Stimulated activated CD4-positive, alpha-beta T cell treated with anti-CD3 and anti-CD28 coated beads, Interleukin-4, amount 100 ng/mL, for 1 hour (primary cell): ENCODE measurements around the gene FLRT1.

Source experiments
- DNase-seq: peaks from one replicate; pipeline ENCODE4 v3.0.0-alpha.2; 2020

Gene FLRT1

GRCh38 chr11:64007160-64007628, 28.5 kb upstream of the FLRT1 start:
- DNase-seq: no peak

DNA sequence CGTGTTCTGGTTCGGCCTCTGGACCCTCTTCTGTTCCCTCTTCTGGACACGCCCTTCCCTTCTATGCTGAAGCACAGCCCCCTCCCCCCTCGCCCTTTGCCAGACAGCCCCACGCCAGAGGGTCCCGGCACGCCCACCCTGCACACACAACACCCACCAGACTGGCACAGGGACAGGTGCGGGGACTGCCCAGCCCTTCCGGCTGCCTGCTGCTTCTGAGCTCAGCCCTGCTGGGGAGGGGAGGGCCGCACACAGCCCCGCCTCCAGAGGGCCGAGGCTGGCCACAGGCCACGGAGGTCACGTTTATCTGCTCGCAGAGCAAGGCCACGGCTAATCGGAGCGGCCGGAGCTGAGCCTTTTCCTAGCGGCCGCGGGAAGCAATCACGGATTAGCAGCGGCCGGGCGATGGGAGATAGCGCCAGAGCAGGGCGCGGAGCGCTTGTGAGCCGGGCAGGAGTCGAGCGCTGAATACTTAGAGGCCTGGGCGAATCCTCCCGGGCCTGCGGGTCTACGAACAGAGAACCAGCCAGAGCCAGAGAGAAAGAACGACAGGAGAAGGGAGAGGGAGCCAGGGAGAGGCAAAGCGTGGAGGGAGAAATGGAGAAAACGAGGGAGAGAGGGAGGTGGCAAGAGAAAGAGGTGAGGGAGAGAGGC, 28.0 kb upstream of the FLRT1 start:
- DNase-seq: no peak

DNA sequence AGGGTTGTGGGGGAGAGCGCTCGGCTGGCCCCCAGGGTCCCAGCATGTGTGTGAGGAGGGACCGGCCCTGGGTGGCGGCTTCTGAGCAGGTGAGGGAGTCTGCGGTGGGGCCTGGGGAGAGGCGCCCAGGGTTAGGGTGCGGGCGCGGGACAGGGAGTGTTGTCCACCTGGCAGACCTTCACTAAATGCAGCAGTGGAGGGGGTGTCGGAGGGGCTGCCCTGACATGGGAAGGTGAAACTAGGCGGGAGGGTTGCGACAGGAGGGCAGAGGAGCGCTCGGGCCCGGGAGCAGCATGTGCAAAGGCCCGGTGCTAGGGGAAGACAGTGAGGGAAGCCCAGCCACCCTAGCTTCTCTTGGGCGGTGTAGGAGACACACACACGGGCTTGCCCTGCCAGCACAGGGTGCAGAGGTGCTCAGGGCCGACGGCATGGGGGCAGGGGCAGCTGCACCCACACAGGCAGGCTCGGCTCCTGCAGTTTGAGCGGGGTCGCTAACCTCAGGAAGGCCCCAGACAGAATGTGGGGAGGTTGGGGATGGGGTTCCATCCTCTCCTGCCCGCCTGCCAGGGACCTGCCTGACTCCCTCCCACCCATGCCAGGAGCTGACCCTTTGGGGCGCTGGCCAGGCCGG, 27.3 kb upstream of the FLRT1 start:
- no peak for DNase-seq

GRCh38 chr11:64008914-64009633, 26.7 kb upstream of the FLRT1 start:
- DNase-seq: no peak

- DNase-seq: no peak
Observed at GRCh38 chr11:64009710-64010109, 26.0 kb upstream of the FLRT1 start.

GRCh38 chr11:64010783-64011182, 24.9 kb upstream of the FLRT1 start:
- DNase-seq: no peak

DNA sequence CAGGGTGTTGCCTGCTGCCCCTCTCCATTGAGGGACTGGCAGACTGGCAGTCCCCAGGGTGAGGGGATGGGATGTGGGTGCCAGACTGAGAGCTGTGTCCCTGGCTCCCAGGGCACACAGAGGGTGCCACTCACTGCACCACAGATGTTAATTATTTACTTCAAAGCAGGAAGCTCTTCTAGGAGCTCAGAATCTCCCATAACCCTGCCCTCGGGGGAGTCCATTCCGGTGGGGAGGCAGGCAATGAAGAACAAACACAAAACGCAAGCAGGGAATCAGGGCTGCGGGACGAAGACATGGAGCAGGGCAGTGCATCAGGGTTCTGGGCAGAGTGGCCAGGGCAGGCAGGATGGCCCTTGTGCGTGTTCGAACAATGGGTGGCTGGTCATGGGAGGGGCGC, 24.4 kb upstream of the FLRT1 start:
- no peak for DNase-seq

DNA sequence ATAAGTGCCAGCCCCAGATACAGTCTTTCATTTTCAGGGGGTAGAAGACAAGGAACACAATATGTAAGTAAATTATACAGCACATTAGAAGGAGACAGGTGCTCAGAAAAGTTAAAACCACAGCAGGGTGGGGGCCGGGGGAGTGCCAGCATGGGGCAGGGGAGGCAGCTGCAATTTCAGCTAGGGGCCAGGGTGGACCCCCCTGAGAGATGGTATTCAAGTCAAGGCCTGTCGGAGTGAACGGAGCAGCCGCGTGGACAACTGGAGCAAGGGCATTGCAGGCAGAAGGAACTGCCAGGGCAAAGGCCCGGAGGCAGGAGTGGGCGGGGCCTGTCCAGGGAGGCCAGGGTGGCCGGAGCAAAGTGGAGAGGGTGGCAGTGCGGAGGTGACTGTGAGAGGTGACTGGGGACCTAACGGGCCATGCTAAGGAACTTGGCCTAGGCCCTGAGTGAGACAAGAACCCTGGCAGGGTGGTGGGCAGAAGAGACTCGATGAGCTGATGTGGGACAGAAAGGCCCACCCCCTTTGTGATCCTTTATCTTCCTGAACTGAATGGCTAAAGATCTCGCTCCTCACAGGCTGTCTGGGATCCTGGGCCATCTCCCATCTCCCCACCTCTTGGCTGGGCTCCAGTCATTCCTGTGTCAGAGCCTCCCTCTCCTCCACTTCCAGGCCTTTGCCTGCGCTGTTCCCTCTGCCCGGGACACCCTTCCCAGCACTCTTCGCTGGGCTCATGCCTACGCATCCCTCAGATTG, 22.4 kb upstream of the FLRT1 start:
- no peak for DNase-seq

DNA sequence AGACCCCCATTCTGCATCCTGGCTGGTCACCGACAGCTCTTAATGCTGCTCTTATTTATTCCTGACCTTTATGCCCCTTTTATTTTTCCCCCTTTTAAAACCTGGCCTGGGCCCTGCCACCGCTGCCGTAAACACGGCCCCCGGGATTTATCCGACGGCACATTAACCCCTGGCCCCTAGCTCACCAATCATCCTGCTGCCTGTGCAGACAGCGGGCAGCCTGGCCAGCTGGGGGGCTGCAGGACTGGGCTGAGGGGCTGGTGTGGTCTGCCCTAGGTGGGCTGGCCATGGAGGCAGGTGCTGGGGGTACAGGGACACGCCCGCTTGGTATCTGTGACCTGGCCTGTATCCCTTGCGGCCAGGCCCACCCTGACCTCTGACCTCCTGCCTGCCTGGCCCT, 21.4 kb upstream of the FLRT1 start:
- DNase-seq: no peak

DNA sequence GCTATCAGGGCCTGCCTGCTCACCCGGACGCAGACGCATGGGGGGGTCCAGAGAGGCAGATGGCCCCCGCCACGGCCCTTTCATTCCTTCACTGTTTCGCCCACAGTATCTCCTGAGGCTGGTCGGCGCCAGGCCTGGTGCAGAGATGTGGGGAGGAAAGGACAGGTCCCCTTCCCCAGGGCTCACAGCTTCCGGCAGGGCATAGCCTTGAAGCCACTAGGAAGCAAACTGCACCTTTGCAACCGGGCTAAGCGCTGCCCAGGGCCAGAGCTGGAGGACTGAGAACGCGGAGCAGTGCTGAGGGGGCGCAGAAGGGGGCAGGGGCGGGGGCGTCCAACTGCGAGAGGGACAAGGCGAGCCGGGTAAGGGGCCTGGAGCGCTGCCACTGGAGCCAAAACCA, 20.2 kb upstream of the FLRT1 start:
- DNase-seq: no peak

DNA sequence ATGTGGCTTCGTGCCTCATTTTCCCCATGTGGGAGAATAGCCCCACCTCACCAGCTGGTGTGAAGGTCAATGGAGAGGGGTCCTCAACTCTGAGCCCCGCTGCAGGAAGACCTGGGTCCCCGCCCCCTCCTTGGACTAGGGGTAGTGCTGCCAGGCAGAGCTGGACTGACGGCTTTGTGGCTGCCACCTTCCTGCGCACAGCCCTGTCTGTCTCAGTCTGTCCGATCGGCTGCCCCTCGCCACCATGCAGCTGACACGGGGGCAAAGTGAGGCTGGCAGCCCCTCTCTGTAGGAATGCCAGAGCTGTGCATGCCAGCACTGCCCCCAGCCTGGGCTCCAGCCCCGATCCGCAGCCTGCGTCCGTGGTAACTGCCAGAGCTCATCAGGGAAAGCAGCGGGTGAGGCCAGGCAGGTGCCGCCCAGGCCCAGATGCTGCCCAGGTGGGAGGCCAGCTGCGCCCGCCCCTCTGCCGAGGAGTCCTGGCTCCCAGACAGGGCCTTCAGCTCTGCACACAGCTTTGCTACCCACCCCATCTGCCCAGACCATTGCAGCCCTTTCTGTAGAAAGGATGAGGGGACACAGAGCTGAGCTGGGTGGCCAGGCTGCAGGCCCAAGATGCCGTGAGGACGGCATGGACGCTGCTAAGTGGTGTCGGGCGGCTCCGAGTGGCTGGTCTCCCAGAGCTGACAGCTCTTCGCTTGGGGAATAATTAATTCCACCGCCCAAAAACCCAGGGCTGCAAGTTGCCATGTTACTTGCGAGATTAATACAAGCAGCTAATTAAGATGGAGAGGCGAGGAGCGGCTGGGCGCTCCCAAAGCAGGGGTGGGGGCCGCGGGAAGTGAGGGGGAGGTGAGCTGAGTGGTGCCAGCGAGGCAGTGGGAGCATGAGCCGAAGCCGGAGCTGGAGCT, 19.5 kb upstream of the FLRT1 start:
- no peak for DNase-seq

DNA sequence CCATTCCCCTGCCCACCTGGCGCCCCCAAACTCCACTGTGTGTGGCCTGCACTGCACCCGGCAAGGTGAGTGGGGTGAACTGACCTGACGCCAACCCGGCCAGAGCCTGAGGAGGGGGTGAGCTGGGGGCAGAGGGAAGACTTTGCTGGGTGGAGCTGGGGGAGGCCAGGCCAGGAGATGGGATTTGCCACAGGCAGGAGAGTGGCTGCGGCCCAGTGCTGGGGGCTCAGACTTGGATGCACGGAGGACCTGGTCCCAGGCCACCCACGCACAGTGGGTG, 17.8 kb upstream of the FLRT1 start:
- no peak for DNase-seq

DNA sequence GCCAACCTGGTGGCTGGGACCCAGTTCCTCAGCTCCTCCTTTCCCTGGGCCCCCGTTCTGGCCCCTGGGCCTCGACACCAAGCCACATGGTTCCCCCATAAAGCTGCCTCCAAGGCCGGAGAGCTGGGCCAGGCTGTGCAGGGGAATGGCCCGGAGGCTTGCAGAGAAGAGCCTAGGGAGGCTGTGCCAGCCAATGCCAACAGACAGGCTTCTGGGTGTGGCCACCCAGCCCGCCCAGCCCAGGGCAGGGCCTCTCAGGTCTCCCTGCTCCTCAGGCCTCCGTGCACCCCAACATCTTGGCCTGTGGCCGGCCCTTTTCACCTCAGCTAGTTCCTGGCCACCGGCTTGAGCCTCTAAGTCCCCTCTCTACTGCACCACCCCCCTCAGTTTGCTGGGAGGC, 17.4 kb upstream of the FLRT1 start:
- no peak for DNase-seq

DNA sequence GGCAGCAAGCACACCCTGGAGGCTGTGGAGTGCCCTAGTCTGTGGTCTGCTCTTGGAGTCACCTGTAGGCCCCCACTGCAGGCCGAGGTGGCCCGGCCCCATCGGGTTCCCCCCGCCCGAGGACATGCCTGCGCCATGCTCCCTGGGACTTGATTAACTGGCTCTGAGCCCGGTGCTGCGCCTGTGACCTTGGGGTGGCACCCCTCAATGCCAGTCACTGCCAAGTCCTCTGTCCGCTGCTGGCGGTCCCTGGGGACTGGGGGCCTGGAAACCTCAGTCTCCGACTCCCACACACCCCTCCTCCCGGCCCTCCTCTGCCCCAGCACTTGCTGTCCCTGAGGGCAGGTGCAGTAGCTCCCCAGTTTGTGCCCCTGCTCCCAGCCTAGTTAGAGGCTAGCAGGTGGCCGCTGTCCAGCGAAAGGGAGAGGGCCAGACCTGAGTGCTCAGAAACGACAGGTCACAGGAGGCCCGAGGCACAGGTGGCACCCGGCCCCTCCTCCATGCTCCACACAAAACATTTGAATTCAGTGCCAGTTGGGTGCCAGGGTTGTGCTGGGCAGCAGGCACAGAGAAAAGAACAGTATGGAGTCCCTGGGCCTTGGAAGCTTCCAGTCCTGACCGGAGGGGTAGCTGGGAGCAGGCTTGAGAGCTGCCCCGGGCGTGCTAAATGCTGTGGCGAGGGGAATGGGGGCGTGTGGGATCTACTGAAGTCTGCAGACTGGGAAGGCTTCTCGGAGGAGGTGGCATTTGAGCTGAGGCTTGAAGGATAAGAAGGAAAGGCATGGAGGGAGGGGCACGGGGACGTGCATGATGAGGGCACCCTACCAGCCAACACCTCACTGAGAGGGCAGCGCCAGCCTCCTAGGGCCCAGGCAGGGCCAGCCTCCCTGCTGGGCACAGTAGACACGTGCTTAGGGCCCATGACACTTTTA, 16.4 kb upstream of the FLRT1 start:
- DNase-seq: no peak

- no peak for DNase-seq
Observed at GRCh38 chr11:64020976-64021756, 14.6 kb upstream of the FLRT1 start.

DNA sequence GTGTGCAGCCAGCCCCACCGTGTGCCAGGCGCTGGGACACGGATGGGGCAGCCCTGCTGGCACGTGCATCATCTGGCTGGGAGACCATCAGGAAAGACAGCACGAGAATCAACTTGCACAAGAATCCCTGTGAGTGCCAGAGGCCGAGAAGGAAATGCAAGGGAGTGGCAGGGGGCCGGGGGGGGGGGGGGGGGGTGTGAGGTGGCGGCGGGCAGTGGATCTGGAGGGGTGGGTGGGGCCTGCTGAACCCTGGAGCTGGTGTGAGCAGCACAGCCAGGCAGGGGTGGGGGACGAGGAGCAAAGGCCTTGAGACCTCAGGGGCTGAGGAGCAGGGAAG, 14.0 kb upstream of the FLRT1 start:
- DNase-seq: no peak

DNA sequence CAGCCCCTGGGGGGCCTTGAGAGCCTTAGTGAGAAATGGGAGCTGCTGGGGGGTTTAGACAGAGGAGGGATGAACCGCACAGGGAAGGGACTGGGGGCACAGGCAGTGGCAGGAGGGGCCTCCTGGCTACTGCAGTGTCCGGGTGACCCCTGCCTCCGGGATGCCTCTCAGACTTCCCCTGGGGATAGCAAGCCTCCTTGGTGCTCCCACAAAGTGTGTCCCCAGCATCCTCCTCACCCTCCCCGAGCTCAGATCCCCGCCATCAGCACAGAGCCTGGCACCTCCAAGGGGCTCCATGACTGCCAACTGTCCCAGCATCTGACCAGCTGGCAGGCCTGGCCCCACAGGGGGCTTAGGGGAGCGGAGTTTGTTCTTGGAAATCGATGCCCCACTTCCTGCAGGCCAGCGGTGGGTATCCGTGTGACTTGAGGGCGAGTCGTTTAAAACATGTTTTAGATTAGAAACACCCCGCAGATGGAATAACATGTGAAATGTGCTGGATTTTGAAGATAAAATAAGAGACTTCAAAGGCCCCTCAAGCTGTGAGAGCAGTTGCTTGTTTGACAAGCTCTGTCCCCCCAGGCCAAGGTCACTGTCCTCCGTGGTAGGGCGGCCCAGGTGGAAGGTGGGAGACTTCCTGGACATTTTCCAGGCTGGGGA, 13.5 kb upstream of the FLRT1 start:
- no peak for DNase-seq

- no peak for DNase-seq
Observed at GRCh38 chr11:64023712-64024710, 11.7 kb upstream of the FLRT1 start.

- no peak for DNase-seq
Observed at GRCh38 chr11:64025205-64025604, 10.5 kb upstream of the FLRT1 start.
